CD14-positive monocyte (primary cell): ENCODE data around the gene DCT. TPM values are rescaled to one million over a fixed set of nuclear protein-coding genes. Genes with fewer than 3 reads are reported as not detected.

Source experiments
- DNase-seq, 3 donors: peaks; one replicate each; pipeline ENCODE4 v3.0.0-alpha.2; 2011 to 2022
- H2AFZ ChIP-seq: 2 replicates; pipeline ENCODE4 v1.6.0; 2012; ENCODE audit warnings: mild to moderate bottlenecking, low read depth, low read length, inconsistent platforms; ENCODE audit not compliant: insufficient read depth, poor library complexity, severe bottlenecking
- H3K27ac ChIP-seq, 2 donors: 1 replicate in 1 of 2; 2 replicates in 1 of 2; pipeline ENCODE4 v1.5.1; 2012 to 2013; ENCODE audit warnings: low read length in 2 of 2, control low read depth in 1 of 2, inconsistent platforms in 1 of 2, low read depth in 1 of 2, mild to moderate bottlenecking in 1 of 2
- H3K27me3 ChIP-seq, 2 donors: one replicate each; pipeline versions ENCODE4 v1.6.0 to v1.6.1; 2011 to 2013; ENCODE audit warnings: low read length in 2 of 2; ENCODE audit not compliant: control insufficient read depth in 2 of 2, insufficient read depth in 2 of 2
- H3K36me3 ChIP-seq, 2 donors: replicated peaks in 1 of 2; 1 replicate in 1 of 2; 2 replicates in 1 of 2; pipeline versions ENCODE4 v1.5.1 to v1.6.1; 2012 to 2013; ENCODE audit warnings: low read length in 2 of 2, control low read depth in 1 of 2, inconsistent platforms in 1 of 2, mild to moderate bottlenecking in 1 of 2; ENCODE audit not compliant: insufficient read depth in 2 of 2, control insufficient read depth in 1 of 2
- H3K4me1 ChIP-seq, 2 donors: 1 replicate in 1 of 2; 2 replicates in 1 of 2; pipeline versions ENCODE4 v1.5.1 to v1.6.1; 2012 to 2013; ENCODE audit warnings: low read length in 2 of 2, control low read depth in 1 of 2, inconsistent platforms in 1 of 2, mild to moderate bottlenecking in 1 of 2, moderate library complexity in 1 of 2; ENCODE audit not compliant: insufficient read depth in 2 of 2, control insufficient read depth in 1 of 2
- H3K4me2 ChIP-seq: replicated peaks from 2 replicates; pipeline ENCODE3; 2012; ENCODE audit warnings: low read length, moderate library complexity, mild to moderate bottlenecking; ENCODE audit not compliant: poor library complexity, severe bottlenecking; ENCODE audit errors: extremely low read depth
- H3K4me3 ChIP-seq, 3 experiments: fragments of 200-600 bp in 1 of 3; sonication (generic) in 1 of 3; replicated peaks in 1 of 3; 1 replicate in 2 of 3; 2 replicates in 1 of 3; pipeline ENCODE4 v1.5.1; 2011 to 2013; ENCODE audit warnings: low read length in 3 of 3, mild to moderate bottlenecking in 3 of 3, control low read depth in 2 of 3, low read depth in 2 of 3, inconsistent platforms in 1 of 3, moderate library complexity in 1 of 3
- H3K79me2 ChIP-seq: 2 replicates; pipeline ENCODE4 v1.6.0; 2012; ENCODE audit warnings: mild to moderate bottlenecking, control low read depth, inconsistent platforms, low read length, moderate library complexity; ENCODE audit not compliant: insufficient read depth
- H3K9ac ChIP-seq: 2 replicates; pipeline ENCODE4 v1.6.0; 2017; ENCODE audit warnings: low read length, mild to moderate bottlenecking; ENCODE audit not compliant: insufficient read depth, poor library complexity, severe bottlenecking
- H3K9me3 ChIP-seq, 2 donors: replicated peaks in 1 of 2; 1 replicate in 1 of 2; 2 replicates in 1 of 2; pipeline versions ENCODE4 v1.5.1 to v1.6.1; 2012 to 2013; ENCODE audit warnings: low read length in 2 of 2, control low read depth in 1 of 2; ENCODE audit not compliant: control insufficient read depth in 1 of 2, insufficient read depth in 1 of 2
- H4K20me1 ChIP-seq: 2 replicates; pipeline ENCODE4 v1.6.0; 2012; ENCODE audit warnings: mild to moderate bottlenecking, low read length, control low read depth, moderate library complexity; ENCODE audit not compliant: insufficient read depth
- H3K27ac Mint-ChIP-seq, 7 donors: one replicate each; pipeline ENCODE4 v1.8.0; 2020; ENCODE audit warnings: mild to moderate bottlenecking in 7 of 7, mixed read lengths in 7 of 7, moderate library complexity in 6 of 7, inconsistent platforms in 2 of 7
- H3K27me3 Mint-ChIP-seq, 3 donors: one replicate each; pipeline ENCODE4 v1.8.0; 2021 to 2022; ENCODE audit warnings: low read depth in 3 of 3, mild to moderate bottlenecking in 3 of 3, mixed read lengths in 3 of 3, moderate library complexity in 3 of 3, inconsistent platforms in 1 of 3
- H3K36me3 Mint-ChIP-seq, 2 donors: one replicate each; pipeline ENCODE4 v1.8.0; 2020; ENCODE audit warnings: mixed read lengths in 2 of 2, inconsistent platforms in 1 of 2, mild to moderate bottlenecking in 1 of 2
- H3K4me1 Mint-ChIP-seq: one replicate; pipeline ENCODE4 v1.8.0; 2020; ENCODE audit warnings: mild to moderate bottlenecking, mixed read lengths
- H3K4me3 Mint-ChIP-seq, 2 donors: one replicate each; pipeline ENCODE4 v1.8.0; 2020; ENCODE audit warnings: mild to moderate bottlenecking in 2 of 2, mixed read lengths in 2 of 2, moderate library complexity in 1 of 2
- H3K9me3 Mint-ChIP-seq, 7 donors: one replicate each; pipeline ENCODE4 v1.8.0; 2020 to 2022; ENCODE audit warnings: mixed read lengths in 7 of 7, mild to moderate bottlenecking in 6 of 7, moderate library complexity in 6 of 7, inconsistent platforms in 2 of 7
- CTCF ChIP-seq: fragments of 200-600 bp; IDR thresholded peaks from one replicate; pipeline ENCODE4 v1.8.0; 2022; ENCODE audit warnings: antibody characterized with exemption, mild to moderate bottlenecking
- WGBS: methylation state at CpG from one replicate; pipeline ENCODE4 v1.1.5; 2013; ENCODE audit warnings: missing lambda C conversion rate; ENCODE audit not compliant: insufficient coverage; 5-methylcytosine and 5-hydroxymethylcytosine counted together
- intact Hi-C, 2 donors: fragments of 100-400 bp; cut with micrococcal nuclease; formaldehyde crosslinking; loops; one replicate each; pipeline versions ENCODE4 v1.15.0 to v1.15.1; 2023
- polyA plus RNA-seq, 3 donors: library from polyadenylated mRNA; depleted of rRNA in 1 of 3; unstranded in 2 of 3; stranded (reverse) in 1 of 3; fragments of 300-500 nt in 2 of 3; fragments of >200 nt in 1 of 3; fragmentation: Illumina TruSeq in 2 of 3; gene quantifications; 1 replicate in 2 of 3; 2 replicates in 1 of 3; pipeline ENCODE4 v1.2.3, GENCODE V29; 2012 to 2021

Gene DCT
- polyA plus RNA-seq, 3 donors = not detected

- H3K9ac ChIP-seq = no peak overlapping the region
- H3K27ac Mint-ChIP-seq = no peak overlapping the region
- no peak for TF ChIP-seq CTCF
- H3K27ac ChIP-seq = no peak overlapping the region
- H3K27me3 Mint-ChIP-seq = peaks cover 0 to 2% (median 0%) of the 10 kb centered on the region in 3 donors
- H2AFZ ChIP-seq = no peak overlapping the region
- H3K4me3 ChIP-seq = no peak overlapping the region
- no peaks in the 10 kb centered on the region for H3K4me1 ChIP-seq
- H3K9me3 Mint-ChIP-seq = peaks cover 0 to 17% (median 2%) of the 10 kb centered on the region in 7 donors
- H3K4me3 Mint-ChIP-seq = no peak overlapping the region
- H3K4me2 ChIP-seq = no peak overlapping the region
- no peaks in the 10 kb centered on the region for H3K27me3 ChIP-seq
- intact Hi-C loops = no loop called here
- no peaks in the 10 kb centered on the region for H3K36me3 ChIP-seq
- no peaks in the 10 kb centered on the region for H3K9me3 ChIP-seq
- no peak for DNase-seq
- H4K20me1 ChIP-seq = no peaks in the 10 kb centered on the region
- no peaks in the 10 kb centered on the region for H3K36me3 Mint-ChIP-seq
- no peaks in the 10 kb centered on the region for H3K79me2 ChIP-seq
- H3K4me1 Mint-ChIP-seq = no peaks in the 10 kb centered on the region
Observed at GRCh38 chr13:94399812-94400211, 79.7 kb downstream of the DCT start.

GRCh38 chr13:94395860-94396259 is 83.6 kb downstream of the DCT start:
- H3K9ac ChIP-seq = no peak overlapping the region
- Mint-ChIP-seq H3K36me3 (no peaks in the 10 kb centered on the region), H3K27ac (no peak overlapping the region), H3K27me3 (peaks cover 0 to 2% (median 0%) of the 10 kb centered on the region in 3 donors), H3K9me3 (peaks cover 0 to 17% (median 2%) of the 10 kb centered on the region in 7 donors), H3K4me3 (no peak overlapping the region), H3K4me1 (no peaks in the 10 kb centered on the region)
- WGBS = 66% methylated on average over 4 of the region's 5 CpGs
- intact Hi-C loops = no loop called here
- H3K4me3 ChIP-seq = no peak overlapping the region
- no peaks in the 10 kb centered on the region for H3K9me3 ChIP-seq
- no peaks in the 10 kb centered on the region for H3K27me3 ChIP-seq
- no peaks in the 10 kb centered on the region for H4K20me1 ChIP-seq
- no peaks in the 10 kb centered on the region for H3K79me2 ChIP-seq
- H3K36me3 ChIP-seq = no peaks in the 10 kb centered on the region
- no peaks in the 10 kb centered on the region for H3K4me1 ChIP-seq
- H2AFZ ChIP-seq = no peak overlapping the region
- H3K27ac ChIP-seq = no peak overlapping the region
- no peak overlapping the region for H3K4me2 ChIP-seq
- no peak for TF ChIP-seq CTCF
- no peak for DNase-seq
